Amygdala (tissue), 56 donors: ENCODE data around the gene CEBPZOS.

ENCODE experiments used
- DNase-seq, 56 donors: peaks; one replicate each; lab custom pipeline; 2025; lab: John Stamatoyannopoulos, UW

The CEBPZOS gene

DNA sequence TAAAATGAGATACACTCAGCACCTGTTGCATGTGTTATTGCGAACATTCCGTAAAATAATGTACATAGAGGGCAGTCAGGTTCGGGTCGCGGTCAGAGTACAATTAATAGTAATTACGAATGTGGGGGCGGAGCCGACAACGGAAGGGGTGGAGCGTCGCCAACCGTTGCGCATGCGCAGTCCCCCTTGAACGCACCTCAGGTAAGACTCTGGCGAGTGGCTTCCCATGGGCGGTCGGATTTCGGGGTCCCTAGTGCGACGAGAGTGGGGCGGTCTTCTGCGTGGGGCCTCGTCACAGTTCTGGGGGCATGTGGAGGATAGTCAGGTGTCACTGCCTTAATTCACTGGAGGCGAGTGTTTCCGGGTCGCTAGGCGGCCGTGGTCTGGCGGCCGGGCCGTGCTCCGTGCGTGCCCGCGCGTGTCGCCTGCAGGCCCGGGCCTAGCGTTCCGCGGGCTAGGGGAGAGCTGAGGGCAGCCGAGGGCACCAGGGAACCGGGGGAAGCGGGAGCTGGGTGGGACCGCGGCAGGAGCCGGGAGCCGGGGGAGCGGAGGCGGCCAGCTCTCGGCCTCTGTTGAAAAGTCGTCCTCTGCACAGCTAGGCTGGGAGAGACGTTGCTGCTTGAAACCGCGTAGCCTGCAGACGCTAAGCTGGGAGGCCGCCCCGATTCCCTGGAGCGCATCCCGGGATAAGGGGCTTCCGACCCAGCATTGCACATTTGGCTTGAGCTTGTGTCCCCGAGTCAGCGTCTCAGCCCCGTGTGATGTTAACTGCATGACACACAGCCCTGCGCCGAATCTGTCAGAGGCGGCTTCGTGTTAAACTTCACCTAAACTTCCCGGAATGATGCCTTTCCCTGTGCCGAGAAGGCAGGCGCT lies at the start of gene CEBPZOS:
Gene CEBPZOS (plus strand): TSS at position 177 of the 876 bp plus-strand sequence. CDS start 3,209 bp downstream, outside the sequence.
- peak; percentile 16 to 87 (median 68) for DNase-seq

DNA sequence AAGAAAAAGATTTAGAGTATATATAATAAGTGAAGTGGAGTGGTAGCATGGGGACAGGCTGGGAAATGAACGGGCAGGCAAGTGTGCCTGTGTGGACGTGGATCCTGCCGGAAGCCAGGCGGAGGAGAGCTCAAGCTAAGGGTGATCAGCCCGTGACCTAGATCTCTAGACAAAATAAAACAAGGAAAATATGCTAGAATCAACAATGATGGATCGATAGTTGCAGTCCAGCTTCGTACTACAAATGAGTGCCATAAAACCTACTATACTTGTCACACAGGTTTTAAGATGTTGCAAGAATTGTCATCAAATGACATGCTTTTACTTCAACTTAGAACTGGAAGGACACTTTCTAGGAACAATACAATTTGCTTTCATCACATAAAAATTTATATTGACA lies 48.0 kb upstream of the CEBPZOS start:
- no peak for DNase-seq

DNA sequence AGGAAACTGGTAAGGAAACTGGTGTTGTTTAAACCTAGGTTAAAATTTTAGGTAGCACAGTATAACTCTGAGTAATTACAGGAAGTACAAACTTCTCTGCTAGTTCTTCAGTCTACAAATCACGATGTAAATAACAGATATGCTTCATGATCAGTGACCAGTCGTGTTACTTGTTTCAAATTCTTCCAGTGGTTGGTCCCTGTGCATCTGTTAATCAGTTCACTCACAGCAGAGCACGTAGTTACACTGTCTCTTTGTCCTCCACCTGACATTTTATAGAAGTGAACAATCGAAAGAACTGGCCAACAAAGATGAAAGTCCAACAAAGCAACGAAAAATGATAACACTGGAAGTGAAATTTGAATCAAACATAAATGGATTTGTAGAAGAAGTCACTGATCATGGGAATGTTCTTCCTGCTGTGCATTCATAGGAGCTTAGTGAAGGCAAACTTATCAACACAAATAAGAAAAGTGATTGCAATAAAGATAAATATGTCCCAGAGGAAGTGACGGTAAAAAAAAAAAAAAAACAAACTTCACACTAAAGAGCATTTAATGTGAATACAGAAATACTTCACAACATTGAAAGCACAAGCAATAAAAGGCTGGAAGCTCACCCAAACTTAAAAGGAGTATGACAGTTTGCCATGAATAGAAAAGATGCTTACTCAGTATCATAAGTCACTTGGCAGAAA lies 46.5 kb upstream of the CEBPZOS start:
- DNase-seq: no peak

DNA sequence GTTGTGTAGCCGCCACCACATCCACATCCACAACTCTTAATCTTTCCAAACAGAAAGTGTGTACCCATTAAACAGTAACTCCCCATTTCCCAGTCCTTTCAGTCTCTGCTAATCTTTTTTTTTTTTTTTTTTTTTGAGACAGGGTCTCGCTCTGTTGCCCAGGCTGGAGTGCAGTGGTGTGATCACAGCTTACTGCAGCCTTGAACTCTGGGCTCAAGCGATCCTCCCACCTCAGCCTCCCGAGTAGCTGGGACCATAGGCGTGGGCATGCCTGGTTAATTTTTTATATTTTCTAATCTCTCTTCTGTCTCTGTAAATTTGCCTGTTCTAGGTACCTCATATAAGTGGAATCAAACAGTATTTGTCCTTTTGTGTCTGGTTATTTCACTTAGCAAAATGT lies 43.1 kb upstream of the CEBPZOS start:
- no peak for DNase-seq

DNA sequence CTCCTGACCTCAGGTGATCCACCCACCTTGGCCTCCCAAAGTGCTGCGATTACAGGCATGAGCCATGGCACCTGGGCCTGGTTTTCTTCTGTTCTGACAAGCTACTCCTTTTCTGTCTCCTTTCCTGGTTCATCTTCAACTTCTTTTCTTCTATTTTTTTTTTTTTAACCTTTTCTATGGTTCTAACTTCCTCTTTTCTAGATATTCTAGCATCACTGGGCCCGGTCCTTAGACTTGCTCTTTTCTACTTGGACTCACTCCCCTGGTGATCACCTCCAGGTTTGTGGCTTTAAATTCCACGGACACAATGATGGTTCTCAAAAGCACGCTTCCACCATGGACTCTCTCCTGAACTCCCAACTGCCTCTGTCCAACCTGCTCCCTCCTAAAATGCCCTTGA lies 41.5 kb upstream of the CEBPZOS start:
- no peak for DNase-seq

DNA sequence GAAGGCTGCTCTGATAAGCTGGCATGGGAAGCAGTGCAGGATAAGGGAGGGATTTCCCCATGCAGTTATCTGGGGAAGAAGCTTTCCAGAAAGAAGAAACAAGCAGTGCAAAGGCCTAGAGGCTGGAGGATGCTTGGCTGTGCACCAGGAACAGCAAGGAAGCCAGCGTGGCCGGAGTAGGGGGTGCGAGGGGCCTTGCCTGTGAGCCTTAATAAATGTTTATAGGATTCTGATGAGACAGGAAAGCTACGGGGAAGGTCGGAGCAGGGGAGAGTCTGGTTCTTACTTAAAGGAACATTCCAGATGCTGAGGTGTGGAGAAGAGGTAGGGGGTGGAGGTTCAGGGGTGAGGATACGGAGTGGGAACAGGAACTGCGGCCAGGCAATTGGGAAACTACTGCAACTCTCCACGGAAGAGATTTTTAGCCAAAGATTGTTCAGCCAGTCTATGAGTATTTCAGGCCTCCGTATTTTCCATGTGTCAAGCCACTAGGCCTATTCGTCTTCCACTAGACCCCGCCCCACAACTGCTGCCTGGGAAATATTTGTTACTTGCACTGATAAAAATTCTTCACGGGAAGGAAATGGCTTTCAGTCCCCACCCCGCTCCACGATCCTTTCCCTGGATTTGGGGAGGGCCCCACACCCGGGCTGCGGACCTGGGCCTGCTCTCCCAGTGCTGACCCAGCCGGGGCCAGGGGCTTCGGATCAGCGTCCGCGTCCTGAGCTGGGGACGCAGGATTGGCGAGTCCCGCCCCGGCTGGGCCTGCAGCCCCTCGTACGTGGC lies 40.0 kb upstream of the CEBPZOS start:
- peak in 36 of 56 donors; percentile 4 to 71 (median 40) for DNase-seq

DNA sequence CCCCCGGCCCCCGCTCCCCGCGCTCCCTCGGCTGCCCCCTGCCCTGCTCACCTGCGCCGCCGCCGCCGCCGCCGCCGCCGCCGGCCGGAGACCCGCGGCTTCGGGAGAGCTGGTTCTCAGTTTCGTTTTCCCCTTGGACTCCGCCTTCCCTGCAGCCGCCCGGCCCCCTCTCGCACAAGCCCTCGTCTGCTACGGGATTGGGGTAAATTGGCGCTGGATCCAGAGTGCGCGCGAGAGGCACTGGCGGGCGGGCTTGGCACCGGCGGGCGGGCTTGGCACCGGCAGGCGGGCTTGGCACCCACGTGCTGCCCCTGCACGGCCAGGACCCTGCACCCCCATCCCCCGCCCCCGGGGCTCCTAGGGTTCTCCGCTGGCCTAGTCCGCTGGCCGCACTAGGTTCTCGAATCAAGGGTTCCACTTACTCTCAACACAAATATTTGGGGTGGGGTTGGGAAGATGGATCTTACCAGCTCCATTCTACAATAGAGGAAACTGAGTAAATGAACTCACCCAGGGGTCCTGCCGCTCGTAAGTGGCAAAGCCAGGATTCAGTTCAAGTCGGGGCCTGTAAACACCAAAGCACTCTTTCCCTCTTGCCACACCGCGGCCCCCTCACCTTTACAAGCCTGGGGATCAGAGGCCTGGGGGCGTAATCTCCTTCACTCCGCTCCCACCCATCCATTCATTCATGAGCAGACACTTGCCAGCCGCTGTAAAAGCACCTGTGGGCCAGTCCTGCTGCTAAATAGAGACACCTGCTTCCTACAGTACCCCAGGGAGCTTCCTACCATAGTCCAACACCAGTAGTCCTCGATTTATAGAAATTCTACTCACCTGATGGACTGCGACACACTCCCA lies 39.2 kb upstream of the CEBPZOS start, which contains the start of gene EIF2AK2:
Gene EIF2AK2 (minus strand): TSS at position 124 of the 858 bp plus-strand sequence. CDS start 9,174 bp downstream, outside the sequence.
- peak in 55 of 56 donors; percentile 10 to 82 (median 56) for DNase-seq

DNA sequence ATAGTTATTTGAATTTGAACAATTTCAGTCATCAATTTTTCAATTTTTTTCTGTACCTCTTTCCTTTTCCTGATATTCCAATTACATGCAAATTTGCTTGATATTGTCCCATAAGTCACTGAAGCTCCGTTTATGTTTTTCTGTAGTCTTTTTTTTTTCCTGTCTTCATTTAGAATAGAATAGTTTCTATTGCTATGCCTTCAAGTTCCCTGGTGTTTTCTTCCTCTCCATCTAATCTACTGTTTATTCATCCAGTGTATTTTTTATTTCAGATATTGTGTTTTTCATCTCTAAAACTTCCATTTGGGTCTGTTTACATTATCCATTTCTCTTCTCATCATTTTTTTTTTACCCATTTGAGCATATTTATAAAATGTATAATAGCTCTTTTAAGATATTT lies 31.5 kb upstream of the CEBPZOS start:
- no peak for DNase-seq

DNA sequence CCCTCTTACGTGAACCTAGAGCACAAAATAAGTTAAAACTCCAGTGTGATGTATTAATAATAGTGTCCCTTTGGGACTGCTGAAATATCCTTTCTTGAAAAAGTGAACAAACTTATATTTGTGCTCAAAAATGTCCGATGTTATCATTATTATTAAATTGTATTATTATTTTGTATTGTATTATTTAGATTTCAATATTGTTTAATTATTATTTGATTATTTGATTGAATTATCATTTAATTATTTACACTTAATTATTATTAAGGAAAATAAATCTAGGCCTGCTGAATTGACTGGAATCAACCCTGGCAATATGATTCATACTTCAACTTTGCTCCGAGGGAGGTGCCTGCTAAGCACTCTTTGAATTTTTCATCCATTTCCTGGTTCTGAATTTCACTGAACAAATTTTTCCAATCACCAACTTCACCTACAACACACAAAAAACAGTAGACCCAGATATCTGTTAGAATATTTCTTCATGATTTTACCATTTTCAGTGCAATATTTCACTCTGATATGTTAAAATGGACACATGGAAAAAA lies 28.6 kb upstream of the CEBPZOS start:
- DNase-seq: no peak

DNA sequence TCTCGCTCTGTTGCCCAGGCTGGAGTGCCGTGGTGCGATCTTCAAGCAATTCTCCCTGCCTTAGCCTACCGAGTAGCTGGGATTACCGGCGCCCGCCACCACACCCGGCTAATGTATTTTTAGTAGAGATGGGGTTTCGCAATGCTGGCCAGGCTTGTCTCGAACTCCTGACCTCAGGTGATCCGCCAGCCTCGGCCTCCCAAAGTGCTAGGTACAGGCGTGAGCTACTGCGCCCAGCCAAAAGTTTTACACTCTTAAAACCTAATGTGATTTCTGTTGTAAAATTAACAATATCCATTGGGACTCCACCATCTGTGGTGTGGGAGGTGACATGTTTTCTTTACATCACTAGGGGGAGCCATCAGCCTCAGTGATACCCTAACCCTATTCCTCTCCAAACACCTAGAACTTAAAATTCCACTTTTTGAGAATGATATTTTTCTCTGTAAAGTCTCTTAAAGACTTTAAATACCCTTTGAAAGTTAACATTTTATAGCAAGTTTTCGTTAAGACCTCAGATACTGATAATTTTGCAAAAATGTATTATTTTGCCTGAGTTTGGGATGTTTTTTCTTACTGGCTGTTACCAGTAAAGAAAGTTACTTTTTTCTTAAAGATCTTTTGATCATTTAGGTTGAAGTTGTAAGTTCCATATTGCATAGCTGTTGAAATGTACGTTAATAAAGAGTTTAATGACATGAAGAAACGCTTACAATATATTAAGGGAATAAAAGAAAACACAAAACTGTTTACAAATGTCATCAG lies 27.9 kb upstream of the CEBPZOS start:
- no peak for DNase-seq

DNA sequence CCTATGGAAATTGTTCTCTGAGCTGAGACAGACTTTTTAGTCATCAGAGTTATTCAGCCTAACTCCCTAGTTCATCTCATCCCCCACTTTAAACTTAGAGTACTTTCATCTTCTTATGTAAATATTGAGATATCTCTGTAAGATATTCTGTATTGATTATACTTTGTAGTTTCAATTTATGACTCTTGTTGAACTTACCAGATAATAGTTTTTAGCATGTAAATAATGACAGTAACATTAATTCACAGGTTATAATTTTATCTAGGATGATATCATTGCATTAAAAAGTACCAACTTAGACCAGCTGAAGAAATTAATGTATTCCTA lies 24.7 kb upstream of the CEBPZOS start:
- no peak for DNase-seq

DNA sequence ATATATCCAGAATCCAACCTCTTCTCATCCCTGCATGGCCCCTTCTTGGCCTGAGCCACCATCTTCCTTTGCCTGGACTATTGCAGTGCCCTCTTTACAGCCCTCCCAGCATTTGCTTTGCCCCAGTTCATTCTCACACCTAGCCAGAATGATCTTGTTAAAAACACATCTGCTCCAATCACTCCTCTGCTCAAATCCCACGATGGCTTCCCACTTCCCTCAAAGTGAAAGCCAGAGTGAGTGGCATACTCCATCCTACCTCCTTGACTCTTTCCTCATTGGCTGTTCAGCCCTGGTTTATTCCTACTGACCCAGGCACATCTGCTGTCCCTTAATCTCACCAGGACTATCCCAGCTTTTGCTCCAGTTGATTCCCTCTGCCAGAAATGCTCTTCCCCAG lies 22.6 kb upstream of the CEBPZOS start:
- DNase-seq: no peak

DNA sequence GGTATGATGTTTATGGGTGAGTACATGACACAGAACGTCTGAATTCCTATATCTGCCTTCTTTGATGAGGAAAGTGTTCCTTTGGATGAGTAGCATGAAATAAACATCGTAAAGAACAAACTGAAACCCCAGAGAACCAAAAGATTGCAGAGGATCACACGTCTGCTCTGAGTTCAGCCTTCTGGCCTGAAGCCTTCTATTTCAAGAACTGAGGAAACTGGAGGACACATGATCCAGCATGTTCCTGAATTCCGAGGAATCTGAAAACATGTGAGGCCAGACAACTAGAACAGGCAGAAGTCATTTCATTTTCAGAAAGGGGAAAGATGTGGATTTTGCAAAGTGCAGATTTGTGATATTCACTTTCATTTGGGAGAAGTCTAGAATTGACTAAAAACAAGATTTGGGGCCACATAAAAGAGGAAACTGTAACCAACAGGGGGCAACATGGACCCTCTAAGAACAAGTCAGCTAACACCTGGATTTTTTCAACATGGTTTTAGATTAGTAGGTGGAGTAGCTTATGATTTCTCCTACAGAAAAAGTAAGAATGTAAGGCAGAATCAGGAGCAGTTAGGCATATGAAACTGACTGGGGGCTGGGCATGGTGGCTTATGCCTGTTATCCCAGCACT lies 16.2 kb upstream of the CEBPZOS start:
- no peak for DNase-seq

DNA sequence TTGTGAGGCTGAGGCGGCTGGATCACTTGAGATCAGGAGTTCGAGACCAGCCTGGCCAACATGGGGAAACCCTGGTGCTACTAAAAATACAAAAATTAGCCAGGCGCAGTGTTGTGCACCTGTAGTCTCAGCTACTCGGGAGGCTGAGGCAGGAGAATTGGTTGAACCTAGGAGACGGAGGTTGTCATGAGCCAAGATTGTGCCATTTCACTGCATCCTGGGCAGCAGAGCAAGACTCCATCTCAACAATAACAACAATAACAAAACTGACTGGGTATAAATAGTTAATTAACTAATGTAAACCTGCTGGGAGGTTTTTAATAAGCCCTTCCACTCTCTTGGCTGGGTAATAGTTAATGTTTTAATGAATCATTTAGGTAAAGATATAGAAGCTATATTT lies 15.7 kb upstream of the CEBPZOS start:
- DNase-seq: no peak

DNA sequence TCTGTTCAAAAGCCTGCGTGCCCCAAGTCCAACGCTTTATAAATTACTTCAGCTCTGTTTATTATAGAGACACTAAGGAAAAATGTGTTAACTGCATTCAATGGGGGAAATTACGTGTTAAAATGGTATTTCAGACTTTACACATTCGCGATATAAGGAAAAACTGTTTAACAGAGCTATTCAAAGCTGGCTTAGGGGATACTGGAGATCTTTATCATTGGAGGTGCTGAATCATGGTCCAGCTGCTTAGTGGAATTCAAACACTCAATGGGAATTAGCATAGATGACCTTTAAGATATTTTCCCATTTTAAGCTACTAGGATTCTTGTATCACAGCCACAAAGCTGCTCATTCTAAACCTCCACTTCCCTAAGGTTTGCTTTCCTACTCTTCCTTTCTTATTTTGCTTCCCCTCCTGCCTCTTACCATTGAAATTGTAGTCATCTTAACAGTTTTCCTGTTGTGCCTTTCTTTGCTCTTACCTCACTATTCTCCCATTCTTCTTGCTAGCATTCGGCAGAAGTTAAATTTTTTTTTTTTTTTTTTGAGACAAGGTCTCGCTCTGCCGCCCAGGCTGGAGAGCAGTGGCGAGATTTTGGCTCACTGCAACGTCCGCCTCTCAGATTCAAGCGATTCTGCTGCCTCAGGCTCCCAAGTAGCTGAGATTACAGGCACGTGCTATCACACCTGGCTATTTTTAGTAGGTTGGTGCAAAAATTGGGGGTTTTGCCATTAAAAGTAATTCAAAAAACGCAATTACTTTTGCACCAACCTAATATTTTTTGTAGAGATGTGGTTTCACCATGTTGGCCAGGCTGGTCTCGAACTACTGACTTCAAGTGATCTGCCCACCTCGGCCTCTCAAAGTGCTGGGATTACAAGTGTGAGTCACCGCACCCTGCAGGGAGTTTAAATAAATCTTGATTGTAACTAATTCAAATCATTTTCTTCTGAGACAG lies 14.3 kb upstream of the CEBPZOS start:
- no peak for DNase-seq

DNA sequence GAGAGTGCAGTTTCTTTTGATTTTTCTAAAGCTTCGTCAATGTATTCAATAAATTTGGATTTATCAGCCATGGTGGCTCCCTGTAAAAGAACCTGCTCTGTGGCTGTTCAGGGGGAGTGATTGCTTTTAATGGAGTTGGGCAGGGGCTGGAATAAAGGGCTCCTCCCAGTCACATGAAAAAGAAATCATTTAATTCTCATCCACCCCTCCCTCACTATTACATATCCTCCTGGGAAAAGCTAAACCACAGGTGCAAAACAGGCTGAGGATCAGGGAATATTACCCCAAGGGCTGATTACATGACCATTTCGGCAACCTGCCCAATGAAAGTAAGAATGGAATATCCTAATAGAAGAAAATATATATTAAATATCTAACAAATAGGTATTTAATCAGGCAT lies 7.7 kb upstream of the CEBPZOS start, which contains the start of gene SULT6B1:
Gene SULT6B1 (minus strand): TSS at position 101 of the 400 bp plus-strand sequence. CDS start 30 bp downstream, at position 71.
- no peak for DNase-seq
